Suprapubic skin (tissue), 4 donors: ENCODE measurements around the gene TTC28. TPM values are rescaled to one million over a fixed set of nuclear protein-coding genes. Genes with fewer than 3 reads are reported as not detected.

Experiments
- DNase-seq, 2 donors: peaks; one replicate each; pipeline ENCODE4 v3.0.0-alpha.2; 2019; ENCODE audit warnings: low spot score in 2 of 2
- H3K27ac ChIP-seq: fragments of 200-600 bp; sonication (generic); one replicate; pipeline ENCODE4 v1.5.1; 2019
- H3K27me3 ChIP-seq: fragments of 200-600 bp; sonication (generic); one replicate; pipeline ENCODE4 v1.5.1; 2019
- H3K36me3 ChIP-seq: fragments of 200-600 bp; sonication (generic); one replicate; pipeline ENCODE4 v1.5.1; 2019
- H3K4me1 ChIP-seq: fragments of 200-600 bp; sonication (generic); one replicate; pipeline ENCODE4 v1.5.1; 2019
- H3K4me3 ChIP-seq: fragments of 200-600 bp; sonication (generic); one replicate; pipeline ENCODE4 v1.5.1; 2019; ENCODE audit warnings: mild to moderate bottlenecking
- H3K9me3 ChIP-seq: fragments of 200-600 bp; sonication (generic); one replicate; pipeline ENCODE4 v1.5.1; 2019
- EP300 ChIP-seq: sonication (generic); formaldehyde crosslinking; IDR thresholded peaks from one replicate; pipeline ENCODE4 v1.6.1; 2017; ENCODE audit warnings: antibody characterized with exemption
- POLR2A ChIP-seq, 2 donors: fragments of 450-650 bp; IDR thresholded peaks; one replicate each; pipeline ENCODE4 v1.6.1; 2017; ENCODE audit warnings: antibody characterized with exemption in 2 of 2, mild to moderate bottlenecking in 2 of 2, moderate library complexity in 2 of 2
- POLR2AphosphoS5 ChIP-seq, 3 donors: sonication (generic); formaldehyde crosslinking; IDR thresholded peaks; one replicate each; pipeline ENCODE4 v1.6.1; 2017; ENCODE audit warnings: antibody characterized with exemption in 3 of 3
- WGBS: methylation state at CpG from one replicate; pipeline ENCODE4 v1.1.5; 2018; 5-methylcytosine and 5-hydroxymethylcytosine counted together
- total RNA-seq, 4 donors: library from RNA; depleted of rRNA; stranded (reverse); fragments of >200 nt; gene quantifications; one replicate each; pipeline ENCODE4 v1.1.0, GENCODE V29; 2016
- TF ChIP-seq, protein P1 (sequence below), 2 donors: fragments of 200-600 bp in 1 of 2; fragments of 450-650 bp in 1 of 2; sonication (generic) in 1 of 2; IDR thresholded peaks; one replicate each; pipeline ENCODE4 v1.5.1; 2016 to 2019; ENCODE audit warnings: antibody characterized with exemption in 2 of 2, mild to moderate bottlenecking in 1 of 2, moderate library complexity in 1 of 2

Gene TTC28
- total RNA-seq, 4 donors from 2014 or later = 8.1 to 23.1 (median 11.7) TPM

DNA sequence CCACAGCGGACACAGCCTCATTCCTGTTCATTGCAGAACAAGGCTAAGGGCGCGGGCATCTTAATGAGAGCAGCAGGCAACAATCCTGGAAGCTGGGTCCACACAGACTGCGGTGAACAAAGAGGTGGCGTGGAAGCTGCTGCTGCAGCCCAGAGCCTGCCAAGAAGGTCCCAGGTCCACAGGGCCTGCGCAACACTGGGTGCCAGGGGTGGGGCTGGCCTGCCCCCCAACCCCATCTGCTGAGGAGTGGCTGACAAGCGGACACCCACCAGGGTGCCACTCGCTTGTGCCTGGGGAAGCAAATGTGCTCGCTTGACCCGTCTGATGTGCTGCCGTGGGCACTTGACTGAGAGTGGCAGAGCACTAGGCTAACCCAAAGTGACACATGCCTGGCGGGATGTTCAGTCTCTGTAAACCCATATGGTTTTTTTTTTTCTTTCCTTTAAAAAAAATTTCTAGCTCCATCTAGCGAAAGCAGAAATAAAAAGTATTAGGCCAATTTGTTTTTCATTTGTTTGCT is 677.4 kb downstream of the TTC28 start:
- no peaks in the 10 kb centered on the region for H3K27me3 ChIP-seq
- no peak overlapping the region for H3K4me3 ChIP-seq
- 92% methylated on average over 12 of the region's 13 CpGs for WGBS
- no peak for DNase-seq
- no peaks in the 10 kb centered on the region for H3K4me1 ChIP-seq
- H3K27ac ChIP-seq = no peak overlapping the region
- no peaks in the 10 kb centered on the region for H3K9me3 ChIP-seq
- H3K36me3 ChIP-seq = peaks cover 17% of the 10 kb centered on the region
- no peak for TF ChIP-seq EP300
- no peak for TF ChIP-seq POLR2A (IDR thresholded peaks at IDR 0.05)
- TF ChIP-seq POLR2AphosphoS5 (IDR thresholded peaks at IDR 0.05) = no peak
- TF ChIP-seq, protein P1, sequence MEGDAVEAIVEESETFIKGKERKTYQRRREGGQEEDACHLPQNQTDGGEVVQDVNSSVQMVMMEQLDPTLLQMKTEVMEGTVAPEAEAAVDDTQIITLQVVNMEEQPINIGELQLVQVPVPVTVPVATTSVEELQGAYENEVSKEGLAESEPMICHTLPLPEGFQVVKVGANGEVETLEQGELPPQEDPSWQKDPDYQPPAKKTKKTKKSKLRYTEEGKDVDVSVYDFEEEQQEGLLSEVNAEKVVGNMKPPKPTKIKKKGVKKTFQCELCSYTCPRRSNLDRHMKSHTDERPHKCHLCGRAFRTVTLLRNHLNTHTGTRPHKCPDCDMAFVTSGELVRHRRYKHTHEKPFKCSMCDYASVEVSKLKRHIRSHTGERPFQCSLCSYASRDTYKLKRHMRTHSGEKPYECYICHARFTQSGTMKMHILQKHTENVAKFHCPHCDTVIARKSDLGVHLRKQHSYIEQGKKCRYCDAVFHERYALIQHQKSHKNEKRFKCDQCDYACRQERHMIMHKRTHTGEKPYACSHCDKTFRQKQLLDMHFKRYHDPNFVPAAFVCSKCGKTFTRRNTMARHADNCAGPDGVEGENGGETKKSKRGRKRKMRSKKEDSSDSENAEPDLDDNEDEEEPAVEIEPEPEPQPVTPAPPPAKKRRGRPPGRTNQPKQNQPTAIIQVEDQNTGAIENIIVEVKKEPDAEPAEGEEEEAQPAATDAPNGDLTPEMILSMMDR (IDR thresholded peaks at IDR 0.05) = no peak

DNA sequence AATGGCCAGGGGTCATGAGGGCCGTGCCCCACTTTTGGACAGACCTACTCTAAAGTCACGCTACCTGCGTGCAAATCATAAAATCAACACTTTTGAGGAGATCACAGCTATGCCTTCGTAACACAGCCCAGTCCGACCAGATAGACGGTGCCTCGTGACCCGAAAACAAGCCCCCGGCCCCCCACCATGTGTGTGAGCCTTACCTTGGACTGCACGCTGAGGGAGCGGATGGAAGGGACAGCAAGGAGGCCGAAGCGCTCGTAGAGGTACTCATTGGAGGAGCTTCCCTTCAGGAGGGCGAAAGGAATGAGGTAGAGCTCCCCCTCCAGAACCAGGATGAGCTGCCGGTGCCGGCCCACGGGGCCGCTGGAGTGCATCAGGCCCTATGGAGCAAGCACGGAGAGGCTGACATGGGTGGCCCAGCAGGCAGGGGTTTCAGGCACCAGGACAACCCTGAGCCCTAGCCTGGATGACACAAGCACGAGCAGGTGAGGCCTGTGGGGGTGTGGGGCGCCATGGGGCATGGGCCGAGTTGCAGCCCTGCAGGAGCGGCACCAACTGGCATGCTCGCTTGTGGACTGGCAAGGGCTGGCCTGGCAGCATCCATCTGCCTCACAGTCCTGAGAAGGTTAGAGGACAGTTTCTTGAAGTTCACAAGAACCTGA is 678.3 kb downstream of the TTC28 start:
- no peak for DNase-seq
- Histone ChIP-seq H3K9me3 (no peaks in the 10 kb centered on the region), H3K27me3 (no peaks in the 10 kb centered on the region), H3K36me3 (peaks cover 17% of the 10 kb centered on the region), H3K27ac (no peak overlapping the region), H3K4me1 (no peaks in the 10 kb centered on the region), H3K4me3 (no peak overlapping the region)
- TF ChIP-seq POLR2A (IDR thresholded peaks at IDR 0.05) (no peak), POLR2AphosphoS5 (IDR thresholded peaks at IDR 0.05) (no peak), EP300 (no peak)
- TF ChIP-seq, protein P1 (IDR thresholded peaks at IDR 0.05) = no peak
- WGBS = 98% methylated on average over 24 of the region's 25 CpGs

DNA sequence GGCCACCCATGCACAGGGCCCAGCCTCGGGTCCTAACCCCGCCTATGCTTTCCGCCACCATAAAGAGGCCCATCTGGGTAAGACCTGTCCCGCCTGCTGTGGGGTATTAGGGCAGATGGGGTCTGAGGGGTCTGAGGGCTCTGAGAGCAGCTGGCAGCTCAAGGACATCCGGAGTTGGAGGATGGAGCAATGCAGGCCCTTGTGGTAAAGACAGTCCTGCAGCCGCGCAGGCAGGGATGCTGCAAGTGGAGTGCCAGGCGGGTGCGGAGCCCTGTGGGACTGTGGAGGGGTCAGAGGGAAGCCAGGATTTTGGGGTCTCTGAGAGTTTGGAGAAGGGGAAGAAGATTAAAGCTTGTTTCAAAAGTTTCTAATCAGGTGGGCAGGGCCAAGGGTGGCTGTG is 679.3 kb downstream of the TTC28 start:
- DNase-seq = no peak
- no peaks in the 10 kb centered on the region for H3K27me3 ChIP-seq
- no peak overlapping the region for H3K27ac ChIP-seq
- WGBS = 88% methylated on average over 9 of the region's 9 CpGs
- no peaks in the 10 kb centered on the region for H3K9me3 ChIP-seq
- H3K4me3 ChIP-seq = no peak overlapping the region
- TF ChIP-seq EP300 (no peak), POLR2AphosphoS5 (IDR thresholded peaks at IDR 0.05) (no peak)
- no peaks in the 10 kb centered on the region for H3K4me1 ChIP-seq
- H3K36me3 ChIP-seq = peaks cover 25% of the 10 kb centered on the region

DNA sequence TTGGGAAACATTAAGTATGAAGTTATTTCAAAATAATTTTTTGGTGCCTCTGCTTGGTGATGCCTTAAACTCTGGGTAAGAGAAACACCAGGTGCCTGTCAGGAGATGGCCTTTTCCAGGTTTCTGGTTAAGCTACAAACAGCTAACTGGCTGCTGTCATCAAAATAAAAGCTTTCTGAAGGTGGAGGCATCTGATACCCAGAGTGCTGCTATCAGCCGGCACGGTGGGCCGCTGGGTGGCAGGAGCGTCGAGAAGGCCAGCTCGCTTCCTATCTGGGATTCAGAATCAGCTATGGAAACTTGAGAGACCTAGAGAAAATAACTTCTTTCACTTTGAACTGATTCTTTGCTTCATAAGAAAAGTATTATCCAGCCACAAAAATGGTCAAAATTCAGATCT is 679.8 kb downstream of the TTC28 start:
- H3K4me1 ChIP-seq = no peaks in the 10 kb centered on the region
- no peaks in the 10 kb centered on the region for H3K27me3 ChIP-seq
- no peak overlapping the region for H3K27ac ChIP-seq
- 93% methylated on average over 6 of the region's 6 CpGs for WGBS
- peaks cover 30% of the 10 kb centered on the region for H3K36me3 ChIP-seq
- DNase-seq = no peak
- TF ChIP-seq, protein P1 (IDR thresholded peaks at IDR 0.05) = no peak
- TF ChIP-seq POLR2AphosphoS5 (IDR thresholded peaks at IDR 0.05) (no peak), POLR2A (IDR thresholded peaks at IDR 0.05) (no peak), EP300 (no peak)
- no peak overlapping the region for H3K4me3 ChIP-seq
- no peaks in the 10 kb centered on the region for H3K9me3 ChIP-seq

DNA sequence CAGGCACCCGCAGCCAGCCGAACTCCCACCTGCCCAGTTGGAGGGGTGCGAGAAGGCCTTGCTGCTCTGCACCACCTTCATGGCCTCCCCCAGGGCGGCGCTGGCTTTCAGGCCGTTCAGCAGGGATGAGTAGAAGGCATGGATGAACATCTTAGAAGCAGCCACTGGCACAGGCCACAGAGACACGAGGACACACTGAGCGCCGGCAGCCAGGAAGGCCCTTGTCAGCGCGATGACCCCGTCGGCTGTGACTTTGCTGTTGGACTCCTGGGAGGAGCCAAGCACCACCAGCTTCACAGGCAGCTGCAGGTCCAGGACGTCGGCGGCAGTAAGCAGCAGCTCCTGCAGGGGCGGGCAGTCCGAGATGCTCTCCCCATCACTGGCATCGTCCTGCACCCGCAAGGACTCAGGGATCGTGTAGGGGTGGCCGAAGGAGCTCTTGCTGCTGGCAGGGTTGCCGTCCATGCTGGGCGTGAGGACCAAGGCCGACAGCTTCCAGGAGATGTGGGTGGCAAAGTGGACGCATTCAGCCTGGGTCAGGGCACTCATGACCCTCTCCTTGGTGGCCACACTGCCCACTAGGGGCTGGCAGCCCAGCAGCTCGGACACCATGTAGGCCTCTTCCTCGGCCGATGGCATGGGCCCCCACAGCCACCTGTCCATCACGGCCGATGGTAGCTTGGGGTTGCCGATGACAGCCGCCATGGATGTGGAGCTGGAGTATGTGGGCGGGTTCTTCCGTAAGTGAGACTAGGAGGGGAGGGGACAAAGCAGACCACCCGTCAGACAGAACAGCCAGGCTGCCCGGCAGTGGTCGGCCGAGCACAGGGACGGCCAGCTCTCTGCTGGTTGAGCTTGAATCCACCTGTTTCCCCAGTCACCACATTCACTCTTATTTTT is 680.9 kb downstream of the TTC28 start:
- no peaks in the 10 kb centered on the region for H3K27me3 ChIP-seq
- no peak overlapping the region for H3K4me3 ChIP-seq
- H3K36me3 ChIP-seq = peaks cover 34% of the 10 kb centered on the region
- WGBS = 90% methylated on average over 7 of the region's 40 CpGs
- no peaks in the 10 kb centered on the region for H3K4me1 ChIP-seq
- TF ChIP-seq POLR2AphosphoS5 (IDR thresholded peaks at IDR 0.05) (no peak), POLR2A (IDR thresholded peaks at IDR 0.05) (no peak), EP300 (no peak)
- TF ChIP-seq, protein P1 (IDR thresholded peaks at IDR 0.05) = no peak
- H3K9me3 ChIP-seq = no peaks in the 10 kb centered on the region
- DNase-seq = peak in 1 of 2 donors; percentile 54
- no peak overlapping the region for H3K27ac ChIP-seq
